HG02885 (cell line): Measurements from ENCODE around the gene CPS1.

Source experiments
- ATAC-seq: cut with Tn5 transposase; IDR thresholded peaks from one replicate; pipeline ENCODE4 v1.9.1; 2021; ENCODE audit warnings: mild to moderate bottlenecking; ENCODE audit not compliant: unreplicated experiment, poor library complexity

The CPS1 gene

DNA sequence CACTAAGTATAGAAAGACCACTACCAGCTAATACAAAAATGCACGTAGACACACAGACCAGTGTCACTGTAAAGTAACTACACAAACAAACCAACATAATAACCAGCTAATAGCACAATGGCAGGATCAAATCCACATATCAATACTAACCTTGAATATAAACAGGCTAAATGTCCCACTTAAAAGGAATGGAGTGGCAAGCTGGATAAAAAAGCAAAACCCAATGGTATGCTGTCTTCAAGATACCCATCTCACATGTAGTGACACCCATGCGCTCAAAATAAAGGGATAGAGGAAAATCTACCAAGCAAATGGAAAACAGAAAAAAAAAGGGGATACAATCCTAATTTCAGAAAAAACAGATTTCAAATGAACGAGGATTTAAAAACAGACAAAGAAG, 41.8 kb downstream of the CPS1 start:
- no peak for ATAC-seq

GRCh38 chr2:210599476-210599875, 43.1 kb downstream of the CPS1 start:
- ATAC-seq, result no peak

DNA sequence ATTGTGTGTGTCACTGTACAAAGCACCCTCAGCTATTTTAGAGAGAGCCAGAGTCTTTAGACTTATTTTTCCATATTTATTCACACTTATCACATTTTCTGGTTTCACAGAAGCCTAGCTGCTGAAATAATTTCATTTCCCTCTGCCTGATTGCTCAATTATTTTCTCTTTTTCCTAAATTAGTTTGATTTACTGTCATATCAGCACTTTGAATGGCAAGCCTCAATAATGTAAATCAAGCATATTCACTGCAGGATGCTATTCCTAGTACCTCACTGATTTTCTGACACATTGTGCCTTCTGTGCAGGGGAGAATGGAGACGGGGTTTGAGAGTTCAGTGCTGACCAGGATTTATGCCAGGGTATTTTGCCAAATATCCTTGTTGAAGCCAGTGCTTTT, 48.3 kb downstream of the CPS1 start:
- ATAC-seq, result no peak

GRCh38 chr2:210606001-210606400, 49.6 kb downstream of the CPS1 start:
- no peak for ATAC-seq

GRCh38 chr2:210611466-210611865, 55.1 kb downstream of the CPS1 start:
- peak; percentile 63 for ATAC-seq

DNA sequence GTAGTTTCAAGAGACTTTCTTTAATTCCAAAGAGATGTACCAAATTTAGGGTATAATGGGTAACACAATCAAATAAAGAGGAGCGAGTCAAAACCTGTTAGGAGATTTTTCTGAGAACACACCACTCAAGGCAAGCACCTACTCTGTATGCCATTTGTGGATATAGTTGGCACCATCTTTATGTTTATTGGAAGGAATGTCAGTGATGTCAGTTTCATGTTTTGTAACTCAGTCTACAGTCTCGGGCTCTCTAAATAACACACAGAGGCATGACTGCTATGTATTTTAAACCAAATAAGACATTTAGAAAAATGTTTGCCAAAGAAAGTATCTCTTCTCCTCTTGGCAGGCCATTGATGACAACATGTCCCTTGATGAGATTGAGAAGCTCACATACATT, 59.7 kb downstream of the CPS1 start:
- ATAC-seq, result no peak

DNA sequence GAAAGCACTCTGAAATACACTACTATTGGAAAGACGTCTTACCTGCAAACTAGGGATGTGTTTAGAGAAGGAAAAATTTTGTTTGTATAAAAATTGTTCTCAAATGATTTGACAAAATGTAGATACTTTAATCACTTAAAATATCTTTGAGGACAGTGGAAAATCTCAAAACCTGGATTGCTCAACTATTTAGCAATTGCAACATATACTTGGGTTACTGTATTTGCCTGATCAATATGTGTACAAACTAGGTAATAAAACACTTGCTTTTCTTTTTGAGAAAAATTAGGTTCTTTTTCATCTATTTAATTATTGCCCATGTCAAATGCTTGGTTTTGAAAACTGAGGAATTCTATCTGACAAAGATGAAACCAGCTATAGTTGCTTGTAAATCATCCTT, 60.9 kb downstream of the CPS1 start:
- ATAC-seq, result no peak

- ATAC-seq, result peak; percentile 68
These were observed 61.4 kb downstream of the CPS1 start for GRCh38 chr2:210617732-210618330.

- ATAC-seq, result no peak
These were observed 64.1 kb downstream of the CPS1 start for GRCh38 chr2:210620456-210620855.

GRCh38 chr2:210623506-210623905, 67.1 kb downstream of the CPS1 start:
- ATAC-seq, result no peak

GRCh38 chr2:210626849-210627248, 70.5 kb downstream of the CPS1 start:
- peak; percentile 39 for ATAC-seq

DNA sequence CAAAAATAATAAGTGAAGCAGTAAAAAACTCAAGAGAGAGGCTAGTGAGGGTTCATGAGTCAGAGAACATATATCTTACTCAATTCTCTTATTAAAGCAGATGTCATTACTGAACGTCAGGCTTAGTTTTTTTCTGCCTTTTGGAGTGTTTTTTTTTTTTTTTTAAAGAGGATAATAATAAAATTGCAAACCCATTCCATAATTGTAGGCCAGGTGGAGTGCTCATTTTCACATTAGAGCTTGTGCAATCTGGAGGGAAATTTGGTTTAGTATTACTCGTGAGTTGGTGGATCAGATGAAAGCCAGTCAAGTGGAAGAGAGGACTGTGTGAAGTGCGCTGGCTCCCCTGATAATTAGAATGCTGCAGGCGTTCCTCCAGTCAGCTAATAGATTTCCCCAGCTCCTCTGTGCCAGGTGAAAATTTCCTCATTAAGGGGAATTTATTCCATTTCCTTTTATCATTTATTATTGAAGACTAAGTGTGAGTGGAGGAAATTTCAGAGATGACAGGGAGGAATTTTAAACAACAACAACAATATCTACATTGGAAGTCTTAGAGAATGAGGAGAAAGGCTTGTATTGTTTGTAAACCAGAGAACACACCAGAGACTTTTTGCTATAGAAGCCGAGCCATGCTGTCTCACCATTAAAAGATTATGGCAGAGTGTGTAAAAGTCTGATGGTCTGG, 74.6 kb downstream of the CPS1 start:
- ATAC-seq, result no peak

- ATAC-seq, result no peak
These were observed 77.3 kb downstream of the CPS1 start for GRCh38 chr2:210633699-210634098.

- no peak for ATAC-seq
These were observed 78.9 kb downstream of the CPS1 start for GRCh38 chr2:210635257-210635656.

DNA sequence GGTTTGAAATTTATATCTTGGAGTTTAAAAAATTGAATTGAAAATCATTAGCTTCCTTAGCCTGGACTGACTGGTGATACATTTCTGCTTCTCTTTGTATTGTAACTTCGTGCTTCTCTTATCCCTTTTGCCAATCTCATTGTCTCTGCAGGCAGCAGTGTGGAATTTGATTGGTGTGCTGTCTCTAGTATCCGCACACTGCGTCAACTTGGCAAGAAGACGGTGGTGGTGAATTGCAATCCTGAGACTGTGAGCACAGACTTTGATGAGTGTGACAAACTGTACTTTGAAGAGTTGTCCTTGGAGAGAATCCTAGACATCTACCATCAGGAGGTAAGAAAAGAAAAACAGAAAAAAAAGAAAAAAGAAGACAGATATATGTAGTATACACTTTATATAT, 85.9 kb downstream of the CPS1 start:
- no peak for ATAC-seq

- no peak for ATAC-seq
These were observed 90.8 kb downstream of the CPS1 start for GRCh38 chr2:210647151-210647550.

DNA sequence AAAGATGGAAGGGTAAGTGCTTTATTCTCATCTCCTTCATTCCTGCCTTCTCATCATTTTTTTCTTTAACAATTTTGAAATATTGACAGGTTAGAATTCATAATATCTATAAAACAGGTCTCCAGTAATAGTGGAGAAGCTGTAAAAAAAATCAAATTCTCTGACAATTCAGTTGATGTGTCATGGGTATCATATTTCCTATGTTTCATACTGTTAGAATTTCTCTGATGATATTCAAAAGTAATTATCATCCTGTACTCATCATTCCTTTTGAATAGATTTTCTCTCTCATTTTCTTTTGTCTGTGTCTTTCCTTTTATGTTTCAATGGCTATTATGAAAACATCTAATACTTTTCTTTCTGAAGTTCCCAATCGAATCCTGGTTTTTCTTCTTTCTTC, 97.7 kb downstream of the CPS1 start:
- ATAC-seq, result no peak

GRCh38 chr2:210655229-210655975, 99.0 kb downstream of the CPS1 start:
- no peak for ATAC-seq

DNA sequence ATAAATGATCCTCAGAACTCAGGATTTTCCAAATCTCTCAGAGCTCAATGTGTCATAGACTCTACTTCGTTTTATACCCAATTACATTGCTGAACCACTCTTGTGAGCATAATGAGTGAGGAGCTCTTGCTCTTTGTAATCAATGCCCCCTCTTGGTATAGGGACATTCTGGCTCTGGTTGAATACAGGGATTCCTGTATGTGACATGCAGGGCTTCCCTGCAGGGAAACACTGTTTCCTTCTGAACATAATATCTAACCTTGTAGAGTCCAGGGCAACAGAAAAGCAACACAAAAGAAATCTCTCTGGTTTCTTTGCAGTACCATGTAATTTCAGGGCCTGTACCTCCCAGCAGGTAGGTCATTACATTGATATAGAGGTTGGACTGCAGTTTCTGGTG, 101.5 kb downstream of the CPS1 start:
- ATAC-seq, result no peak

- ATAC-seq, result no peak
These were observed 104.4 kb downstream of the CPS1 start for GRCh38 chr2:210660751-210661150.

DNA sequence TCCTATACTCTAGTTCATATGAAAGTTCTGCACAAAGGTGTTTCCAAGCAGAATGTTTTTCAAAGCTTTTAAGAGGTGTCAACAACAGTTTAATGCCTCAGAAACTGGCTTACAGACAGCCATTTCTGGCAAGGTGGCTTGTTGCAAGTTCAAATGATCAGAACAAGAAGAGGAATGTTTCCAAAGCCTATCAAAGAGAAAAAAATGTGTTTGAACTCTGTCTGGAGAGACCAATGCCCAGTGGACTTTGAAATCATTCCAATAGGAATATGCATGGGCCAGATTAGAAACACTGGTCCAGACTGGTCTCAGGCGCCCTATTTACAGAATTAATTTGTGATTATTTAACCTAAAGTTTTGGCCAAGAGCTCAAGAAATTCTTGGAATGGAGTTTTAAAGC, 106.2 kb downstream of the CPS1 start:
- ATAC-seq, result no peak

GRCh38 chr2:210663631-210664089, 107.3 kb downstream of the CPS1 start:
- ATAC-seq, result no peak
